AG20443 (cell line): Measurements from ENCODE around the gene DGLUCY.
A peak's percentile ranks its signal among the peaks of the same experiment; 100 is the strongest.
"Not testable (repeated sequence)": the region's sequence is repeated elsewhere in the genome, so short reads cannot be mapped to it uniquely, and the experiment has no call there.

ENCODE experiments used
- DNase-seq: peaks from one replicate; pipeline ENCODE4 v3.0.0; 2012; ENCODE audit warnings: low spot score, mixed read lengths

The DGLUCY gene

GRCh38 chr14:91113829-91114078, at the start of gene DGLUCY:
DGLUCY (plus strand) TSS chr14:91114073; CDS start chr14:91160295, 46,222 bp downstream.
- peak; percentile 94 for DNase-seq

GRCh38 chr14:91065266-91065665, 48.6 kb upstream of the DGLUCY start:
- no peak for DNase-seq

GRCh38 chr14:91067186-91067585, 46.7 kb upstream of the DGLUCY start:
- DNase-seq = no peak

- DNase-seq = no peak
Measured at GRCh38 chr14:91068642-91069041, 45.2 kb upstream of the DGLUCY start.

- DNase-seq = no peak
Measured at GRCh38 chr14:91070572-91070971, 43.3 kb upstream of the DGLUCY start.

GRCh38 chr14:91075553-91075952, 38.3 kb upstream of the DGLUCY start:
- no peak for DNase-seq

DNA sequence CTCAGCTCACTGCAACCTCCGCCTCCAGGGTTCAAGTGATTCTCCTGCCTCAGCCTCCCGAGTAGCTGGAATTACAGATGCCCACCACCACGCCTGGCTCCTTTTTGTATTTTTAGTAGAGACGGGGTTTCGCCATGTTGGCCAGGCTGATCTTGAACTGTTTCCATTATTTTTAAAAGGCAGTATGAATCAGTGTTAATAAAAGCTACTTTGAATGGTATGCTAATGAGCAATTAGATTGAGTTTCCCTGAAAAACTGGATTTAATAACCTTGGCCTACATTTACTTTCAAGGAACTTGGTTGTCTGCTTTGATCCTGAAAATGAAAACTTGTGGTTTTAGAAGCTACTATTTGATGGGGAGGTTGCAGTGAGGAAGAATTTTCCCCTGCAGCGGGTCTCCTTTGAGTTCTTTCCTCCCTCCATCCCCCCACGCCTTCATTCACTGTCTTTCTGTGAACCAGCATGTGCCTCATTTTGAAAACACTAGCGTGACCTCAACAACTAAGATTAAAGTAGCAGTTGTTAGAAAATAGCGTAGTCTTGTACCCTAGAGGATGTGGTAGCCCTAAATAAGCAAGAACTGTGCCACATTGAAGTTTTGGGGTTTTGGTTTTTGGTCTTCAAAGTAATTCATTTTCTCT, 35.7 kb upstream of the DGLUCY start:
- no peak for DNase-seq

DNA sequence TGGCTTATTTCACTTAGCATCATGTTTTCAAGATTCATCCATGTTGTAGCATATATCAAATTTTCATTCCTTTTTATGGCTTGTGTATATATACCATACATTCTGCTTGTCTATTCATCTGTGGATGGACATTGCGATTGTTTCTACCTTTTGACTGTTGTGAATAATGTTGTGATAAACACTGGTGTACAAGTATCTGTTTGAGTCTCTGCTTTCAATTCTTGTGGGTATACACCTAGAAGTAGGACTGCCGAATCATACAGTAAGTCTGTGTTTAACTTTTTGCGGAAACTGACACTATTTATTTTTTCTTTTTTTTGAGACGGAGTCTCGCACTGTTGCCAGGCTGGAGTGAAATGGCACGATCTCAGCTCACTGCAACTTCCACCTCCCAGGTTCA, 33.8 kb upstream of the DGLUCY start:
- no peak for DNase-seq

GRCh38 chr14:91082282-91082681, 31.6 kb upstream of the DGLUCY start:
- no peak for DNase-seq

DNA sequence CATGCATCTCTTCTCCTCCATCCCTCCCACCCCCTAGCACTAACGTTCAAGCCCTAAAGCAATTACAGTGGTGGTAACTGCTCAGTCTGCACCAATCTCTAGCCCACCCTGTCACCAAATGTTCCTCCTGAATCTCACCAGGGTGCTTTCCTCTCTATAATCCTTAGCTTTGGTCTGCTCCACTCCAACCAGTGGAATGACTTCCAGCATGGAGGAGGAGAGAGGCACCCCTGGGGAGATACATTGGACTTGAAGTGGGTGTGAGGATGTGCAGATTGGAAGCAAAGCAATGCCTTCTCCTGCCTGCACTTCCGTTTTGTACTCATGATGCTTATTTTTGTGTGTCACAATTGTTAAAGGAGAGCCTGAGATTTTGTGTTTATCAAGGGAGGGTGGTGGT, 29.4 kb upstream of the DGLUCY start:
- no peak for DNase-seq

GRCh38 chr14:91087470-91087869, 26.4 kb upstream of the DGLUCY start:
- DNase-seq = not testable (repeated sequence)

GRCh38 chr14:91088585-91089235, 25.2 kb upstream of the DGLUCY start:
- DNase-seq = no peak

- DNase-seq = no peak
Measured at GRCh38 chr14:91089958-91090535, 23.8 kb upstream of the DGLUCY start.

DNA sequence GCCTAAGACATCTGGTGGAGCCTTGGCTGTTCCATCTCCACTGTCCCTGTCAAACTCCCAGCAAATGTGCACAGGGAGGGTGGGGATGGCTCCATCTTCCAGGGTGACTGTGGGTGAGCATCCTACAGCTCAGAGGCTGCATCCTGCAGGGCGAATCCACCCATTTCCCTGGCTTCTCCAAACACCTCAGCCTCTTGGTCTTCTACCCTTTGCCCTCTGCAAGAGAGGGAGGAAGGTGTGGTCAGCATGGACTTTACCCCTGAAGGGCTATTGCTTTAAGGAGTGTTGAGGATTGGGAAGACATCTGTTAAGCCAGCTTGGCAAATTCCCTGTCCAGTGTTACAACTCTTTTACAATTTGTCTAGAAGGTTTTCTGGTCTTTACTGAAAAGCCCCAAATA, 23.1 kb upstream of the DGLUCY start:
- no peak for DNase-seq

DNA sequence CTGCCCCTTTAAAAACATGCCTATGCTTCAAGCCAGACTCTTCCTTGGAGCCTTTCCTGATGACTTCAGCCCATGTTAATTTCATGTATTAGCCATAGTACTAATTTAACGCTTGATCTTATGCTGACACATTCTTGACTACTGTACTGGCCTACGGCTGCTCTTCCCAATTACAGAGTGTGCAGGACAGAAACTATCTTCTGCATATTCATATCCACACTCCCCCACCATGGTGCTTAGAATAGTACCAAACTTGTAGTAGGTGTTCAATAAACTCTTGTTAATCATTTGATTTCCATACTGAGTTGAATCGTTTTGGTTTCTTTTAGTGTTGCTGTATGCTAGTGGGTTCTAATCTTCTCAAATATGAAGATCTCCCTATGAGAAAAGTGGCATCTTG, 21.8 kb upstream of the DGLUCY start:
- no peak for DNase-seq

DNA sequence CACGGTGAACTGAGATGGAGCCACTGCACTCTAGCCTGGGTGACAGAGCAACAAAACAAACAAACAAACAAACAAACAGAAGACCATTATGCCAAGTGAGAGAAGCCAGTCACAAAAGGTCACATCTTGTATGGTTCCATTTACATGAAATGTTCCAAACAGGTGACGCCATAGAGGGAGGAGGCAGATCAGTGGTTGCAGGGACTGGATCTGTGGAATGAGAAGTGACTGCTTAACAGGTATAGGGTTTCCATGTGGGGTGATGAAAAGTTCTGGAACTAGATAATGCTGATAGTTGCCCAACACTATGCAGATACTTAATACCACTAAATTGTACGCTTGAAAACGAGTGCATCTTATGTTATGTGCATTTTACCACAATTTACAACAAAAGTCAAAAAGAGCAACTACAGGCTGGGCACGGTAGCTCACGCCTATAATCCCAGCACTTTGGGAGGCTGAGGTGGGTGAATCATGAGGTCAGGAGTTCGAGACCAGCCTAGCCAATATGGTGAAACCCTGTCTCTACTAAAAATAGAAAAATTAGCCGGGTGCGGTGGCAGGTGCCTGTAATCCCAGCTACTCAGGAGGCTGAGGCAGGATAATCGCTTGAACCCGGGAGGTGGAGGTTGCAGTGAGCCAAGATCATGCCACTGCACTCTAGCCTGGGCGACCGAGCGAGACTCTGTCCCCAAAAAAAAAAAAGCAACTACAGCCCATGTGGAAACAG, 20.0 kb upstream of the DGLUCY start:
- not testable (repeated sequence) for DNase-seq

- DNase-seq = no peak
Measured at GRCh38 chr14:91094772-91095171, 19.1 kb upstream of the DGLUCY start.

DNA sequence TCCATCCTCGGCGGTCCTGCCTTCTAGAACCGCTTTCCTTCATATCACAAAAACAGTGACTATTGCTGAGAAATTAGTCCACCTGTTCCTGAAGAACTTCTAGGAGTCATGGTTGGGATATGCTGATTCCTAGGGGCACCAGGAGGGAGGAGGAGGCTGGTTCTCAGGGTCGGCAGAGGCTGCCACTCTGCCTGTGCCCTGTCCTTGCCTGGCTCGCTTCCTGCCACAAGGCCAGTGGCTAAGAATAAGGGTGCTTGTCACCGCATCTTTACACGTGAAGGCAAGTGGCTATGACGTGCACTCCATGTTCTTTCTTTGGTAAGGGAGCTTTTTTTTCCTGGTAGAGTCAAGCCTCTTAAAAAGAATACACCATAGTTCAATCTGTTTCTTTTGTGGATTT, 18.7 kb upstream of the DGLUCY start:
- no peak for DNase-seq

GRCh38 chr14:91097657-91098056, 16.2 kb upstream of the DGLUCY start:
- DNase-seq = not testable (repeated sequence)

- DNase-seq = no peak
Measured at GRCh38 chr14:91098591-91098990, 15.3 kb upstream of the DGLUCY start.

DNA sequence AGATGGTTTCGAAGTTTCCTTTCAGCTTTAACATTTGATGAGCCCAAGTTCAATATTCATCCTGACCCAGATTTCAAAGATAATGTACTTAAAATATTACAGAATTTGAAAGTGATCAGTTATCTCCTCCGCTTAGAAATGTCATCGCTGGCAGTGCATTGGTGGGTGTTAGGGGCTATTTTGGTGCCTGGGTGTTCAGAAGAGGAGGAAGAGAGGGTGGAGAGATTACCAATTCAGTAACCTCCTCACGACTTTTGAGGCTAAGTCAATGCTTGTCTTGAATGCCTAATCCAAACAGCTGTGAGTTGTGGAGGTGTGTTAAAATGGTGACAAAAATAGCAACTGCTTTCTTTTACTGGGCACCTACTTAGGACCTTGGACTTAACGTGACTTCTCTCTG, 13.8 kb upstream of the DGLUCY start:
- no peak for DNase-seq

GRCh38 chr14:91103116-91103515, 10.8 kb upstream of the DGLUCY start:
- no peak for DNase-seq

DNA sequence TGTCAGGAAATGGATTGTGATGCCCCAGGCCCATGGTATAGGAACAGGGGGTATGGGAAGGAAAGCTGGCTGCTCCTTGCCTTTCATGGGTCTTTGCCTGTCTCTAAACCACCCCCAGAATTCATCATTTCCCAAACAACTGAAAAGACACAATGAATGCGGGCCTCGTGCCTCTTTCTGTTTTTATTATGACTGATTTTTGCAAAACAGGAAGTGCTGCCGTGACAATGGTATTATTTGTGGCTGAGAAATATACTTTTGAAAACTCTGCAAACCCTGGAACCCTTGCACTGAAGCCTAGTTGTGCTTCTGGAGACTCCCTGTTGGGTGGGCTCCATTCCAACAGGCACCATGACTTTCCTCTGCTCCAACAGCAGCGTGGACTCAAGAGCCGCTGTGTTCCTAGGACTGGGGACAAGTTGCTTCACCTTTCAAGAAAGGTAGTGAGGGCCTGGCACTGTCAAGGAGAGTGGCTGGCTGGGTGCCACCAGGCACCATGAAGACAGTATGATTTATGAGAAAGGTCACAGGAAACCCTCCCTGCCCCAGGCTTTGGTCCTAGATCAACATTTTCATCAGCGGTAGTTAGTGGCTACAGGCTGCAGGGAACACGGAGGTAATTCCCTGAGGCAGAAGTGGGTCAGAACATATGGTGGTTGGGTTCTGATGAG, 4.8 kb upstream of the DGLUCY start:
- DNase-seq = no peak
